ENCODE measurements around the gene SRGAP1. TPM values are rescaled to one million over a fixed set of nuclear protein-coding genes. Genes with fewer than 3 reads are reported as not detected.

Gene SRGAP1
- total RNA-seq, 2 experiments from 2014 or later: 0.03 to 0.08 TPM

DNA sequence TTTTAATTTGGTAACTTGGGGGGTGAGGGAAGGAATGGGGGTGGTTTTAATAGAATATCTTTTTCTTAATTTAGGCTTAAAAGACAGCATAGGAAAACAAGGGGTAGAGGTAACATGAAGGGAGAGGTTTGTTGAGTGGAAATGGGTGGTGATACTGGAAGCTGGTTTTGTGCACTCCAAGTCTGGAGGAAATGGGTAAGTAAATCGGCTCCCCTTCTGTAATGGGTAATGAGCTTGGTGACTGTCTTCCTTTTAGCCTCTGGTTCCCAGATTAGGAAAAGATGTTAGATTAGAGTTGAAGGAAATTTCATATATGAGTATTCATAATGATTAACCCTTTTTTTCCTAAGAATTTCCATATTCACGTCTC, 122.1 kb downstream of the SRGAP1 start:
- DNase-seq (no peak), ATAC-seq (ENCODE audit: low read depth) (no peak)
- H3K27ac Mint-ChIP-seq: no peak overlapping the region
- H3K4me3 Mint-ChIP-seq: no peak overlapping the region
- POLR2A ChIA-PET: no interaction called here
- H3K36me3 Mint-ChIP-seq: no peaks in the 10 kb centered on the region
- H3K4me1 Mint-ChIP-seq: no peaks in the 10 kb centered on the region
- no peaks in the 10 kb centered on the region for H3K9me3 Mint-ChIP-seq
- H3K27me3 Mint-ChIP-seq: peaks cover 3% of the 10 kb centered on the region

DNA sequence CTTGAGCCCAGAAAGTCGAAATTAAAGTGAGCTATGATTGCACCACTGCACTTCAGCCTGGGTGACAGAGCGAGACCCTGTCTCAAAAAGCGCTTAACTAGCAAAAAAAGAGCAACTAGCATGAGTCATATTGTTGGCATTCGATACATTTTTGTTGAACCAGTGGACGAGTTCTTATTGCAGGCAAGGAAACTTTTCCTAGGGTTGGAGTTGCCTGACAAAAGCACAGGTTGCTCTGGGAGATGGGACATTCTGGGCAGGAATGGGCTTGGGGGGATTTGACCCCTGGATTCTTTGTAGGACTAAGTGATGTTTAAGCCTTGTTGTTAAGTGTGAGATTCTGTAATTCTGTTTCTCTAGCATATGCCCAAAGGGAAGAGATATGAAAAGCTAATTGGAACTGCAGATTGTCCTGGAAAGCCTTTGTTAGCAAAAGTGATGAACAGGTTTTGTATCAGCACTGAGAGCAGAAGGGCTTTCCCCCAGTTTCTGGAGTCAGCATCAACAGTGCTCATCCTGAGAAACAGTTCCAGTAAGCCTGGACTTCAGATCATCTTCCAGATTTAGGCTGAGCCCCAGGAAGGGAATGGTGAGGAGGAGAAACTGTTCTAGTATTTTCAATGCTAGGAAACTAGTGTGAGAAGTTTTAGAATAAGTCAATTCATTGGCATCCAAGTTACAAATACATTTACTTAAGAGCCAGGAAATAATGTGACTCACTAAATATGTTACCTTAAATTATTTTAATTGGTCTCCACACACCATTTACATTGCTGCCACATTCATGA, 123.1 kb downstream of the SRGAP1 start:
- ATAC-seq (ENCODE audit: low read depth): no peak
- POLR2A ChIA-PET: no interaction called here
- no peak overlapping the region for H3K4me3 Mint-ChIP-seq

DNA sequence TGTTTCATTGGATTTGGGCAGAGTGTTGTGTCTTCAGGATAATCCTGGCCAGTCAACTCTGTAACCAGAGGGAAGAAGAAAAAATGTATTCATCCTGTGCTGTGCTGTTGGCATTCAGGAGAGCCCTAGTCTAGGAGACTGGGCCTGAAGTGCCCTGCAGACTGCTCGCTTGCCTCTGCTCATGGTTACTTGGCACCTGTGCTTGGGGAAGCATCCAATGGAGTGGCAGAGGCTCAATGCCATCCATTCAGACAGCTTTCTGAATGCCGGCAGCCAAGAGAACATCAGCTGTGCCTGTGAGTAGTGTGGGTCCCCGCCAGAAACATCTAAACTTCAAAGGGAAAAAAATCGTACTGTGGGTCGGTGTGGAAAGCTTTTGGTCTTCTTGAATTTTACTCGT, 124.2 kb downstream of the SRGAP1 start:
- ATAC-seq (ENCODE audit: low read depth) (no peak), DNase-seq (no peak)
- no peak overlapping the region for H3K27ac Mint-ChIP-seq
- H3K4me3 Mint-ChIP-seq: no peak overlapping the region
- POLR2A ChIA-PET: no interaction called here
- H3K4me1 Mint-ChIP-seq: no peaks in the 10 kb centered on the region
- H3K9me3 Mint-ChIP-seq: no peaks in the 10 kb centered on the region
- H3K36me3 Mint-ChIP-seq: no peaks in the 10 kb centered on the region
- peaks cover 3% of the 10 kb centered on the region for H3K27me3 Mint-ChIP-seq

More for the DNA sequence above, 123.1 kb downstream of the SRGAP1 start:
- H3K27me3 Mint-ChIP-seq: peaks cover 3% of the 10 kb centered on the region
- no peaks in the 10 kb centered on the region for H3K4me1 Mint-ChIP-seq
- no peak overlapping the region for H3K27ac Mint-ChIP-seq
- H3K9me3 Mint-ChIP-seq: no peaks in the 10 kb centered on the region
- no peak for DNase-seq
- no peaks in the 10 kb centered on the region for H3K36me3 Mint-ChIP-seq

DNA sequence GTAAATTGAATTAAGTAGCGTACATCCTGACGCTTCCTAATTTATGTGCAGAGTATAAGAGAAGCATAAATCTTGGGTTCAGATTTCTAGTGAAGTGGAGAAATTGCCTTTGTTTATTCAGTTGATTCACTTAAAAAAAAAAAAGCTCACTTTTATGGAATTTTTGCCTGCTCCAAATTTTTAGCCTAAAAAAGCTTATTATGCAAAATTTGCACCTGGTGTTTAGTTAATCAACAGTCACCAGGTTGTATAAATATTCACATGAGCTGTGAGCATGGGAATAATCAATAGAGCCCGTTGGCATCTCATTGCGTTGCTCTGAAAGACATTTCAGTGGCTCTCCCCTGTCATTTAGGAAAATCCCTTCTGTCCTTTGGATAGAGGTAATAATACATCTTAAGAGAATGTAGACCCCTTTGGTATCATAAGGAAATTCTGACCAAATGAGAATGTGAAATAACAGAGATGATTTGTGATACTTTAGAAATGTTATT, 132.4 kb downstream of the SRGAP1 start:
- H3K4me1 Mint-ChIP-seq: no peaks in the 10 kb centered on the region
- no peaks in the 10 kb centered on the region for H3K36me3 Mint-ChIP-seq
- H3K9me3 Mint-ChIP-seq: no peaks in the 10 kb centered on the region
- DNase-seq (no peak), ATAC-seq (ENCODE audit: low read depth) (no peak)
- no peak overlapping the region for H3K4me3 Mint-ChIP-seq
- H3K27ac Mint-ChIP-seq: no peak overlapping the region
- peaks cover 9% of the 10 kb centered on the region for H3K27me3 Mint-ChIP-seq
- POLR2A ChIA-PET: no interaction called here

DNA sequence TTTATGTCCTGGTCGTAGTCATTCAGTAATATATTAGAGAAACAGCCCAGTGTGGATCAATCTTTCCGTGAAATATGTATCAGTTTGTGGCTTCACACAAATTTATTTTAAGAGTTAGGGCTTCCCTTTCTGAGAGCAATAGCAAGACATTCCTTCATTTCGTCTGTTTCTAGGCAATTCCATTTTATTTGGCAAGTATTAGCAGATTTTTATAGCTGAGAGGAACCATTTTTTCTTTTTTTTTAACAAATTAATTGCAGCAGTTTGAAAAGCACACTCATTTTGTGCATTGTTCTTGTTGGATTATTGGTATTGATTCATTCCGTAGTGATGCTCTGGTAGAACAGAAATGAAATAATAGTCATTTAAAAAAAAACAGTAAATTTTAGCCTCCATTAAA, 132.9 kb downstream of the SRGAP1 start:
- no peaks in the 10 kb centered on the region for H3K9me3 Mint-ChIP-seq
- no peak overlapping the region for H3K4me3 Mint-ChIP-seq
- ATAC-seq (ENCODE audit: low read depth) (no peak), DNase-seq (no peak)
- no peaks in the 10 kb centered on the region for H3K4me1 Mint-ChIP-seq
- no peak overlapping the region for H3K27ac Mint-ChIP-seq
- peaks cover 9% of the 10 kb centered on the region for H3K27me3 Mint-ChIP-seq
- H3K36me3 Mint-ChIP-seq: no peaks in the 10 kb centered on the region
- POLR2A ChIA-PET: no interaction called here

DNA sequence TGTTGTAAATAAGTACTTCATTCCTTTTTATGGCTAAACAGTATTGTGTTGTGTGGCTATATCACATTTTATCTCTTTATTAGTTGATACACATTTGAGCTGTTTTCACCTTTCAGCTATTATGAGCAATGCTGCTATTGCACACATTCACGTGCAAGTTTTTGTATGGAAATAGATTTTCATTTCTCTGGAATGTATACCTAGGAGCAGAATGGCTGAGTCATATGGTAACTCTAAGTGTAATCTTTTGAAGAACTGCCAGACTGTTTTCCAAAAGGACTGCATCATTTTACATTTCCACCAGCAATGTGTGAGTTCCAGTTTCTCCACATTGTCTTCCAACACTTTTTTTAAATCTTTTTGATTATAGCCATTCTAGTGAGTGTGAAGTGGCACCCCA, 134.0 kb downstream of the SRGAP1 start:
- Mint-ChIP-seq H3K27me3 (peaks cover 9% of the 10 kb centered on the region), H3K4me3 (no peak overlapping the region), H3K9me3 (no peaks in the 10 kb centered on the region), H3K27ac (no peak overlapping the region), H3K36me3 (no peaks in the 10 kb centered on the region), H3K4me1 (no peaks in the 10 kb centered on the region)
- POLR2A ChIA-PET: no interaction called here
- DNase-seq (no peak), ATAC-seq (ENCODE audit: low read depth) (no peak)

DNA sequence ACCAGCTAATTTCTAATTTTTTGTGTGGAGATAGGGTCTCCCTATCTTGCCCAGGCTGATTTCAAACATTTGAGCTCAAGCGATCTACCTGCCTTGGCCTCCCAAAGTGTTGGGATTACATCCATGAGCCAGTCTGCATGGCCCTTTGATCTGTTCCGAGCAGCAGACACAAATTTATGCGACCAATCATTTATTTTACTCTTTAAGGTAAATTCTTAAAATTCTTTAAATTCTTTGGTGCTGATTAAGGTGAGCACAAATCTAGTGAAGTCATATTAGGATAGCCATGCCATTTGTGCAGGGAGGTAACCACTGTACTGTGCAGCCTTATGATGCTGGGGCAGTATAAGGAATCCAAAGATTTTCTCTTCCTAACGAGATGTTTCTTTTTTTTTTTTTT, 135.7 kb downstream of the SRGAP1 start:
- H3K4me3 Mint-ChIP-seq: no peak overlapping the region
- H3K36me3 Mint-ChIP-seq: no peaks in the 10 kb centered on the region
- no peak for ATAC-seq (ENCODE audit: low read depth)
- no peaks in the 10 kb centered on the region for H3K9me3 Mint-ChIP-seq
- no peak overlapping the region for H3K27ac Mint-ChIP-seq
- DNase-seq: no peak
- POLR2A ChIA-PET: no interaction called here
- H3K27me3 Mint-ChIP-seq: peaks cover 9% of the 10 kb centered on the region
- no peaks in the 10 kb centered on the region for H3K4me1 Mint-ChIP-seq

DNA sequence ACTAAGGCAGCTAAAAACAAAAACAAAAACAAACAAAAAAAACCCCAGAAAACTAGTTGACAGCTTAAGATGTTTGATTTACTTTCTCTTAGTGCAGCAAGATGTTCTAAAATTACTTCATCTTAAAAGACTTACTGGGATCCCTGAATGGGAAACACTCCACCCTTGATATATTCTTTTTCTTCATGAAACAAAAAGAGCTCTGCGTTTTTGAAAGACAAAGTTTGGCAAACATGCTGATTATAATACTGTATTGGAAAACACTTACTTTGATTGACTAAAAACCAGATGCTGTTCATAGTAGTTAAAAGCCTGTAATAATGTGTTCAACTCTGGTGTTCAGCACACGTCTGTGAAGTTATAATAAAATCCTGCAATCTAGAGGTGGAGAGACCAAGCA, 136.8 kb downstream of the SRGAP1 start:
- ATAC-seq (ENCODE audit: low read depth) (no peak), DNase-seq (no peak)
- H3K4me3 Mint-ChIP-seq: no peak overlapping the region
- POLR2A ChIA-PET: no interaction called here
- H3K9me3 Mint-ChIP-seq: no peaks in the 10 kb centered on the region
- no peak overlapping the region for H3K27ac Mint-ChIP-seq
- no peaks in the 10 kb centered on the region for H3K36me3 Mint-ChIP-seq
- peaks cover 3% of the 10 kb centered on the region for H3K27me3 Mint-ChIP-seq
- no peaks in the 10 kb centered on the region for H3K4me1 Mint-ChIP-seq

DNA sequence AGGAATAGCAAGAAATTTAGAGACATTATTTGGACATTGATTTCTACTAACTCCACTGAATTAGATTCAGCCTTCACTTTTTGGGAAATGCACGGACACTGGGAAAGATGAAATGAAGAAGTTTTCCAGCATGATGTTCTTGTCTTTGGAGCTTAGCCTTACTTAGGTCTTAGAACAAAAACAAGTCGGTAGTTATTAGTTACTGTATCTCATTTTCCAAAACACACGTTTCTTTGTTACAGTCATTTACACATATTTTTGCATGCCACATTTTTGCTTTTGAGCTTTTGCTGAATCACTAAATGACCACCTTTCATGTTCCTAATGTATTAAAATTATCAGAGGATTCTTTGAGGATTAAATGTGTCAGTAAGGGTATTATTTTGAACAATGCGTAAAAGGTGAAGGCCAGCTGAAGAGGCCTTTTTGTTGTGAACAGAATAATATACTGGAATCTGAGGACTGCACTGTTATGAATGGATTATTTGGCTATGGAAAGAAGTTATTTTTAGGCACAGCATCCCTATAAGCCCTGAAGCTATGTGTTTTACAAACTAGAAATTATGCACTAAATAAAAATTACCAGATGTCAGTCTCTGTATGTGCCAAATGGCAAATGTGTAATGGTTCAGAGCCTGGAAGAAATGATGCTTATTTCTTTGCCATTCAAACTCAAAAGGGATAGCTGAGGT, 138.2 kb downstream of the SRGAP1 start:
- POLR2A ChIA-PET: no interaction called here
- no peaks in the 10 kb centered on the region for H3K36me3 Mint-ChIP-seq
- no peak overlapping the region for H3K27ac Mint-ChIP-seq
- ATAC-seq (ENCODE audit: low read depth) (no peak), DNase-seq (no peak)
- peaks cover 3% of the 10 kb centered on the region for H3K27me3 Mint-ChIP-seq
- H3K9me3 Mint-ChIP-seq: no peaks in the 10 kb centered on the region
- no peaks in the 10 kb centered on the region for H3K4me1 Mint-ChIP-seq
- no peak overlapping the region for H3K4me3 Mint-ChIP-seq

DNA sequence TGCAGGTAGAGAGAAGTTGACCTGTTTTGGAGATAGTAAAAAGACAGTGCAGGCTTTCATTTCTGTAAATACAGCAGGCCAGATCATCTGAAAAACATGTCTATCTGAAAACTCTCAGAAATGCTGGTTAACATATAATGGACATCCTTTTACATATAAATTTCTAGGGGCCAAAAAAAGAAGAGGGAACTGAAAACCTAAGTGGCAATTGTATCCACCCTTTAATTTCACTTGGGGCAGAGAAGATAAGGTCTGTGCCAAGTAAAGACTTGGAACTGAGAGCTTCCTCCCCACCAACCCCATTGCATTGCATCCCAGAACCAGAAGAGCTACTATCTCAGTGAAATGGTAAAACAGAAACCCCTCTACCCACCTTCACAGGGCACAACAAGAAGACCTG, 141.0 kb downstream of the SRGAP1 start:
- DNase-seq (no peak), ATAC-seq (ENCODE audit: low read depth) (no peak)
- Mint-ChIP-seq H3K27me3 (no peaks in the 10 kb centered on the region), H3K36me3 (no peaks in the 10 kb centered on the region), H3K9me3 (no peaks in the 10 kb centered on the region), H3K4me1 (no peaks in the 10 kb centered on the region), H3K27ac (no peak overlapping the region), H3K4me3 (no peak overlapping the region)
- POLR2A ChIA-PET: no interaction called here

DNA sequence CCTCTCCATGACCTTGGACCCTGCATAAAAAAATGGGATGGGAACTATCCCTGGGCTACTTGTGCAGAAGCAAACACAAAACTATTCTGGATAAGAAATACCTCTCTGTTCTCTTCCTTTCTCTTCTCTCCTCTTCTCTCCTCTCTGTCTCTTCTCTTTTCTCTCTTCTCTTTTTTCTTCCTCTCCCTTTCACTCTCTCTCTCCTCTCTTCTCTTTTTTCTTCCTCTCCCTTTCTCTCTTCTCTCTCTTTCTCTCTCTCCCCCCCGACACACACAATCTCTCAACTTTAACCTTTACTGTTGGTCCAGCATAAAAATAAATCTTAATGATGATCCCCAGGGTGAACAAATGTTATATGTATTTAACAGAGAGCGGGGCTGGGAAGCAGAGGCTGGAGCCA, 141.4 kb downstream of the SRGAP1 start:
- Mint-ChIP-seq H3K4me1 (no peaks in the 10 kb centered on the region), H3K4me3 (no peak overlapping the region), H3K27me3 (no peaks in the 10 kb centered on the region), H3K9me3 (no peaks in the 10 kb centered on the region), H3K27ac (no peak overlapping the region), H3K36me3 (no peaks in the 10 kb centered on the region)
- POLR2A ChIA-PET: no interaction called here
- DNase-seq (no peak), ATAC-seq (ENCODE audit: low read depth) (no peak)

DNA sequence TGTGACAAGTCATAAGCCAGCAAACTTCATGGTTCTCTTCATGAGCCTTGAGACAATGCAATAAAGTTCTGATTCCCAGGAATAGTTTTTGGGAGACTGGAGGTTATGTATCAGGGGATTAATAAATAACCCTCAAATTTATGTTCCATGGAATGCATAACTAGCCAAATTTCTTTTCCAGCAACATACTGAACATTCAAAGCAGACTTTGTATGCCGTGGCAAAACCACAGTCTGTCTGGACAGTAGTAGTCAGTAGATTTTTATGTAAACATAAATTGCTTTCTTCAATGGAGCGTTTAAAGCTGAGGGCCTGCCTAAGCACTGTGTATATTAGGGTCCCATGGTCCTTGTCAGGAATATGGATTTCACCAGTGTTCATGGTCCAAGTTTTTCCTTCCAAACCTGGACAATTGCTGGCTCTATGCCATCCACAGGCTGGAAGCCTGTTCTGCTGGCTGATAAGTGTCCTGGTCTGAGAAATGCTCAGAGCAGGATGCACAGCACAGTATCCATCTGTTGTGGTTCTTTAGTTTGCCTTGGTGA, 144.9 kb downstream of the SRGAP1 start:
- Mint-ChIP-seq H3K9me3 (no peaks in the 10 kb centered on the region), H3K27ac (no peak overlapping the region), H3K27me3 (peaks cover 2% of the 10 kb centered on the region), H3K36me3 (no peaks in the 10 kb centered on the region), H3K4me1 (no peaks in the 10 kb centered on the region), H3K4me3 (no peak overlapping the region)
- DNase-seq (no peak), ATAC-seq (ENCODE audit: low read depth) (no peak)
- POLR2A ChIA-PET: no interaction called here

DNA sequence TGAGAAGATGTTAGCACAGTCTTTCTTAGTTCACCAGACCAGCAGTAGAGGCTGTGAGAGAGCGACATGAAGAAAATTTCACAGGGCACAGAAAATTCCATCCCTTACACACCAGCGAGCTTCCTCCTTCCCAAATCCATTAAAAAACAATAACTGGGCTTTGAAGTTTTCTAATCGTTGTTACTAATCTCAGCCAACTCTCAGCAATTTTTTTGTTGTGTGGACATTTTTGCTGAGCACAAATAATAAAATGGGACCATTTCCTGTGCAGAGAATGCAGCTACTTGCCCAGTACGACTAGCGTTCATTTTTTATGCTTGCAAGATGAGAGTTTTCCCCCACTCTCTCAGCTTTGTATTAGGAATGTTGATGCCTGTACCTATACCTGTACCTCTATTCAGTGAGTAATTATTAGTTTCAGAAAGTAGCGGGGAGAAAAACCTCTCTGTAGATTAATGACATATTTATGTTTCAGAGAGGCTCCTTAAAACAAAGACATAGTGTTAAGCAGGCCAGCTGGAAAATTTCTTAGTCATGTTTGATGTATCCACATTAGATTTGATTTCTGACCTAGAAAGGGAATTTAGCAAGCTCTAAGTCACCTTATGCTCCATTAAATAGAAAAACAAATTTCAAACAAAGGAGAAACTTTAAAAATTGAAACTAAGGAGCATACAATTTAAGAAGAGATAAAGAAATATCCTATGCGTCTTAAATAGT, 146.5 kb downstream of the SRGAP1 start:
- DNase-seq: no peak
- Mint-ChIP-seq H3K27ac (no peak overlapping the region), H3K4me3 (no peak overlapping the region), H3K9me3 (no peaks in the 10 kb centered on the region), H3K4me1 (no peaks in the 10 kb centered on the region), H3K27me3 (peaks cover 2% of the 10 kb centered on the region), H3K36me3 (no peaks in the 10 kb centered on the region)
- POLR2A ChIA-PET: no interaction called here
- no peak for ATAC-seq (ENCODE audit: low read depth)

DNA sequence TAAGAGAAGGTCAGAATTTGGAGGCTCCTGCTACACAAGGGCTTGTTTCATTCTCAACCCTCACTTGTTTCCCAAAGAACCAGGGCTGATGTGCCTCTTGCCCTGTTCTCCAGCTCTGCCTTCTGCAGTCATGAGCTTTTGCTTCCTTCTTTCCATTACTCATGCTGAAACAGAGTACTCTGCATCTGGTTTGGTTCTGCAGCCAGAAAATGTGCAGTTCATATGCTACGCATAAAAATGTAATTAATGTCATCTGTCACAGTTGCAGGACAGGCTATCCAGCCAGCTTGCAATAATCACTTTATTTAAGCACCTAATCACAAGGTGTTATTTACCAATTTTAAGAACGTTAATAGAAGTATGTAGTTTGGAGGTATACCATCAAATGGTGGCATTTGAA, 150.2 kb downstream of the SRGAP1 start:
- POLR2A ChIA-PET: no interaction called here
- Mint-ChIP-seq H3K36me3 (no peaks in the 10 kb centered on the region), H3K4me1 (no peaks in the 10 kb centered on the region), H3K4me3 (no peak overlapping the region), H3K27me3 (peaks cover 2% of the 10 kb centered on the region), H3K9me3 (no peaks in the 10 kb centered on the region), H3K27ac (no peak overlapping the region)
- DNase-seq (no peak), ATAC-seq (ENCODE audit: low read depth) (no peak)
